Panc1 (cell line): Measurements from ENCODE around the gene EHD3. TPM values are rescaled to one million over a fixed set of nuclear protein-coding genes. Genes with fewer than 3 reads are reported as not detected.

Source experiments
- ATAC-seq: fragments of 200-7000 bp; cut with Tn5 transposase; 2 replicates; pipeline ENCODE4 v1.9.1; 2020; ENCODE audit warnings: mild to moderate bottlenecking, moderate library complexity
- BruUV-seq: library from RNA; stranded (reverse); fragments of 400-500 nt; replicated peaks from 2 replicates; lab custom pipeline; 2021; lab: Mats Ljungman, UMichigan
- CTCF ChIA-PET: fragments of 300-600 bp; sonication (Branson Sonifier 250); formaldehyde crosslinking; loops from one replicate; lab custom pipeline; 2022; ENCODE audit warnings: antibody characterized with exemption; lab: Charles Lee
- POLR2A ChIA-PET: fragments of 300-600 bp; sonication (Branson Sonifier 250); formaldehyde crosslinking; loops from one replicate; lab custom pipeline; 2022; ENCODE audit warnings: antibody characterized with exemption; lab: Charles Lee
- DNase-seq: peaks from one replicate; pipeline ENCODE4 v3.0.0-alpha.2; 2010; ENCODE audit warnings: low read depth, low spot score
- H3K27ac ChIP-seq: 2 replicates; pipeline ENCODE4 v1.5.1; 2011; ENCODE audit warnings: mild to moderate bottlenecking, low read length, inconsistent platforms
- H3K27me3 ChIP-seq: fragments of 200-500 bp; sonication (Bioruptor generic); 2 replicates; pipeline ENCODE4 v1.6.0; 2014; ENCODE audit warnings: low read length, inconsistent platforms; ENCODE audit not compliant: control insufficient read depth, insufficient read depth
- H3K36me3 ChIP-seq: fragments of 200-500 bp; sonication (Bioruptor generic); 2 replicates; pipeline ENCODE4 v1.5.1; 2014; ENCODE audit warnings: inconsistent platforms, mild to moderate bottlenecking, low read length, moderate library complexity; ENCODE audit not compliant: control insufficient read depth, insufficient read depth
- H3K4me1 ChIP-seq: 2 replicates; pipeline ENCODE4 v1.5.1; 2011; ENCODE audit warnings: inconsistent platforms, mild to moderate bottlenecking, low read length, moderate library complexity; ENCODE audit not compliant: control insufficient read depth, insufficient read depth
- H3K4me3 ChIP-seq, 2 experiments: 2 replicates each; pipeline ENCODE4 v1.5.1; 2011 to 2012; ENCODE audit warnings: low read depth in 2 of 2, low read length in 2 of 2, mild to moderate bottlenecking in 2 of 2, inconsistent platforms in 1 of 2, moderate library complexity in 1 of 2
- H3K9me3 ChIP-seq: fragments of 200-500 bp; sonication (Bioruptor generic); 2 replicates; pipeline ENCODE4 v1.5.1; 2014; ENCODE audit warnings: low read depth, mild to moderate bottlenecking, inconsistent platforms, low read length, moderate library complexity; ENCODE audit not compliant: control insufficient read depth, insufficient read depth
- CTCF ChIP-seq: fragments of 450-650 bp; IDR thresholded peaks from 2 replicates; pipeline ENCODE4 v1.5.1; 2017; ENCODE audit warnings: mild to moderate bottlenecking
- POLR2AphosphoS5 ChIP-seq: IDR thresholded peaks from 2 replicates; pipeline ENCODE4 v1.6.1; 2012; ENCODE audit warnings: mild to moderate bottlenecking, low read depth, low read length, moderate library complexity
- REST ChIP-seq, 2 experiments: IDR thresholded peaks; 2 replicates each; pipeline ENCODE4 v1.6.1; 2011 to 2012; ENCODE audit warnings: low read depth in 2 of 2, control low read depth in 1 of 2, low read length in 1 of 2, mild to moderate bottlenecking in 1 of 2, moderate library complexity in 1 of 2; ENCODE audit not compliant: insufficient read depth in 1 of 2
- SIN3A ChIP-seq: IDR thresholded peaks from 2 replicates; pipeline ENCODE4 v1.6.1; 2012; ENCODE audit warnings: low read depth, mild to moderate bottlenecking, low read length, moderate library complexity, borderline replicate concordance; ENCODE audit not compliant: insufficient read depth
- TCF7L2 ChIP-seq: IDR thresholded peaks from 2 replicates; pipeline ENCODE4 v1.6.1; 2011; ENCODE audit warnings: mild to moderate bottlenecking, low read depth, low read length, inconsistent platforms
- in situ Hi-C: cut with HindIII; loops from 2 replicates; pipeline ENCODE4 v1.10.0; 2016; ENCODE audit warnings: low sequenced_read_pairs, low pct_unique_long_range_greater_than_20kb
- intact Hi-C: fragments of 100-400 bp; cut with micrococcal nuclease; formaldehyde crosslinking; loops from one replicate; pipeline ENCODE4 v1.10.0; 2022; ENCODE audit not compliant: unreplicated experiment
- total RNA-seq: library from RNA; stranded (reverse); gene quantifications from one replicate; pipeline ENCODE4 v1.2.1, GENCODE V29; 2021; ENCODE audit not compliant: unreplicated experiment

Gene EHD3
- total RNA-seq, 1 experiment from 2014 or later: 2.6 TPM

- in situ Hi-C loops: no loop called here
- DNase-seq: no peak
- no peak for ATAC-seq
- no peak for TF ChIP-seq REST (IDR thresholded peaks at IDR 0.05; ENCODE audit: insufficient read depth in 1 of 2, low read depth in 2 of 2, low read length in 1 of 2)
- TF ChIP-seq POLR2AphosphoS5: no peak
- no peak for TF ChIP-seq SIN3A
- TF ChIP-seq TCF7L2: no peak
- no peak for TF ChIP-seq CTCF
- POLR2A ChIA-PET: no interaction called here
- no peaks in the 10 kb centered on the region for H3K9me3 ChIP-seq
- intact Hi-C loops: loop anchor here (10.0 kb wide), 1 partner anchor 107 kb away; no protein-coding TSS in a partner anchor
- no peak overlapping the region for H3K27ac ChIP-seq
- H3K27me3 ChIP-seq: no peaks in the 10 kb centered on the region; the same call in 1 of the 2 replicates
- H3K4me1 ChIP-seq: no peaks in the 10 kb centered on the region
- BruUV-seq: no TSS peak
- H3K4me3 ChIP-seq: no peak overlapping the region
- CTCF ChIA-PET: no interaction called here
- H3K36me3 ChIP-seq: no peaks in the 10 kb centered on the region
These were observed 36.3 kb upstream of the EHD3 start for GRCh38 chr2:31197669-31198068.

- TF ChIP-seq SIN3A: no peak
- TF ChIP-seq CTCF: no peak
- TF ChIP-seq REST (IDR thresholded peaks at IDR 0.05; ENCODE audit: insufficient read depth in 1 of 2, low read depth in 2 of 2, low read length in 1 of 2): no peak
- TF ChIP-seq TCF7L2: no peak
- TF ChIP-seq POLR2AphosphoS5: no peak
- ChIA-PET CTCF (no interaction called here), POLR2A (no interaction called here)
- ATAC-seq: no peak
- intact Hi-C loops (loop anchor here (10.0 kb wide), 1 partner anchor 106 kb away; no protein-coding TSS in a partner anchor), in situ Hi-C loops (no loop called here)
- no peaks in the 10 kb centered on the region for H3K9me3 ChIP-seq
- no peak overlapping the region for H3K4me3 ChIP-seq
- H3K27ac ChIP-seq: no peak overlapping the region
- no peak for DNase-seq
- H3K4me1 ChIP-seq: no peaks in the 10 kb centered on the region
- H3K36me3 ChIP-seq: no peaks in the 10 kb centered on the region
- BruUV-seq: no TSS peak
- H3K27me3 ChIP-seq: peaks cover 2% of the 10 kb centered on the region
These were observed 34.7 kb upstream of the EHD3 start for GRCh38 chr2:31199206-31199605.
